Nephron (organoid): ENCODE results near the gene PLEKHH1.

Experiments
- H3K27ac Mint-ChIP-seq, 3 experiments: 2 replicates each; pipeline ENCODE4 v1.8.0; 2020; ENCODE audit warnings: mixed read lengths in 3 of 3, mild to moderate bottlenecking in 2 of 3, moderate library complexity in 1 of 3
- H3K27me3 Mint-ChIP-seq: 2 replicates; pipeline ENCODE4 v1.8.0; 2021; ENCODE audit warnings: low read depth, mild to moderate bottlenecking, moderate library complexity, mixed read lengths
- H3K36me3 Mint-ChIP-seq: 2 replicates; pipeline ENCODE4 v1.8.0; 2020; ENCODE audit warnings: low read depth, mixed read lengths
- H3K4me1 Mint-ChIP-seq: 2 replicates; pipeline ENCODE4 v1.8.0; 2020; ENCODE audit warnings: mixed read lengths
- H3K4me3 Mint-ChIP-seq, 3 experiments: 2 replicates each; pipeline ENCODE4 v1.8.0; 2020; ENCODE audit warnings: mild to moderate bottlenecking in 3 of 3, mixed read lengths in 3 of 3, moderate library complexity in 2 of 3
- H3K9me3 Mint-ChIP-seq: 2 replicates; pipeline ENCODE4 v1.8.0; 2020; ENCODE audit warnings: mixed read lengths
- TF ChIP-seq, protein P1 (sequence below), 3 experiments: fragments of 200-600 bp; sonication (generic); IDR thresholded peaks; one replicate each; pipeline ENCODE4 v1.5.0; 2021; ENCODE audit warnings: antibody characterized with exemption in 3 of 3; ENCODE audit not compliant: unreplicated experiment in 3 of 3

Gene PLEKHH1

DNA sequence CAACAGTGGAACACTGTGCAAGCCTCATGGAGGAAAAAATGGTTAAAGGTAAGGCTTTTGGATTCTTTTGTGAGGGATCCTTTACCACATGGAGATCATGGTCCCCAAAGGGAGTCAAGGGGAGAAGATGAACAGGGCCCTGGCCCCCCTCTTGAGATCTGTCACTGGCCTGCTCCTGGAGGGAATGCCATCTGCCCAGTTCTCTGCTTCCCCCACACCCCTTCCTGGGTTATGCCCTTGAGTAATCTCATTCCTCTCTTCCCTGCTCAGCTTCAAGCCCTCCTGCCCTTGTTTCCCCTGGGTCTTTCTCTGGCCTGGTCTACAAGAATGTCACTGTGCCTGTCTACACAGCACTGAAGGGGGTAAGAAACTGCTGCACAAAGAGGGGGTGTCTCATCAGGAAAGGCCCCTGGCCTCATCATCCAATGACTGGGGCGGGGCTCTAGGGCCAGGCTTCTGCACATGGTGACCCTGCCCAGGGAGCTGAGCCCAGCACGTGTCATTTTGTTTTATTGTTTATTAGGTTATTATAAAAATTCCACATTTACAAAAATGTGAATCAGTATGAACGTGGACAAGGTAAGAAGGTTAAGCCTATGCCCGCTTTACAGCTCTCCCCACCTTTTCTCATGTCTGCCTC lies 36.7 kb downstream of the PLEKHH1 start:
- Mint-ChIP-seq H3K4me1 (peaks cover 14% of the 10 kb centered on the region), H3K36me3 (peaks cover 8% of the 10 kb centered on the region), H3K4me3 (no peak overlapping the region), H3K27me3 (no peaks in the 10 kb centered on the region), H3K27ac (peak overlapping the region in 1 of 3 experiments; percentile 77), H3K9me3 (no peaks in the 10 kb centered on the region)
- TF ChIP-seq, protein P1, sequence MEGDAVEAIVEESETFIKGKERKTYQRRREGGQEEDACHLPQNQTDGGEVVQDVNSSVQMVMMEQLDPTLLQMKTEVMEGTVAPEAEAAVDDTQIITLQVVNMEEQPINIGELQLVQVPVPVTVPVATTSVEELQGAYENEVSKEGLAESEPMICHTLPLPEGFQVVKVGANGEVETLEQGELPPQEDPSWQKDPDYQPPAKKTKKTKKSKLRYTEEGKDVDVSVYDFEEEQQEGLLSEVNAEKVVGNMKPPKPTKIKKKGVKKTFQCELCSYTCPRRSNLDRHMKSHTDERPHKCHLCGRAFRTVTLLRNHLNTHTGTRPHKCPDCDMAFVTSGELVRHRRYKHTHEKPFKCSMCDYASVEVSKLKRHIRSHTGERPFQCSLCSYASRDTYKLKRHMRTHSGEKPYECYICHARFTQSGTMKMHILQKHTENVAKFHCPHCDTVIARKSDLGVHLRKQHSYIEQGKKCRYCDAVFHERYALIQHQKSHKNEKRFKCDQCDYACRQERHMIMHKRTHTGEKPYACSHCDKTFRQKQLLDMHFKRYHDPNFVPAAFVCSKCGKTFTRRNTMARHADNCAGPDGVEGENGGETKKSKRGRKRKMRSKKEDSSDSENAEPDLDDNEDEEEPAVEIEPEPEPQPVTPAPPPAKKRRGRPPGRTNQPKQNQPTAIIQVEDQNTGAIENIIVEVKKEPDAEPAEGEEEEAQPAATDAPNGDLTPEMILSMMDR (IDR thresholded peaks at IDR 0.05; ENCODE audit: unreplicated experiment in 3 of 3): no peak

DNA sequence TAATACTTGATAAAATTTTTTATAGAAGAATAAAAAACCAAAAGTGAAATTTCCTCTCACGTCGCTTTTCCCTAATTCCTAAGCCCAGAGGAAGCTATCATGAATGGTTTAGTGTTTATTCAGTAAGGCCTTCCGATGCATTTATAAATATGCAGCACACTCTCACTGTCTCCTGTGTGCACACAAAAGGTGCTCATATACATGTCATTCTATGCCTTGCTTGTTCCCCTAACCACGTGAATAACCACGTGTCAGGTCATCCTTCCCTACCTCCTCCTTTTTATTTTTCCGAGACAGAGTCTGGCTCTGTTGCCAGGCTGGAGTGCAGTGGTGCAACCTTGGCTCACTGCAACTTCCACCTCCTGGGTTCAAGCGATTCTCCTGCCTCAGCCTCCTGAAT lies 37.4 kb downstream of the PLEKHH1 start:
- H3K36me3 Mint-ChIP-seq: peaks cover 8% of the 10 kb centered on the region
- H3K4me3 Mint-ChIP-seq: no peak overlapping the region
- TF ChIP-seq, protein P1 (IDR thresholded peaks at IDR 0.05; ENCODE audit: unreplicated experiment in 3 of 3): no peak
- no peaks in the 10 kb centered on the region for H3K27me3 Mint-ChIP-seq
- H3K27ac Mint-ChIP-seq: no peak overlapping the region
- peaks cover 14% of the 10 kb centered on the region for H3K4me1 Mint-ChIP-seq
- H3K9me3 Mint-ChIP-seq: no peaks in the 10 kb centered on the region

DNA sequence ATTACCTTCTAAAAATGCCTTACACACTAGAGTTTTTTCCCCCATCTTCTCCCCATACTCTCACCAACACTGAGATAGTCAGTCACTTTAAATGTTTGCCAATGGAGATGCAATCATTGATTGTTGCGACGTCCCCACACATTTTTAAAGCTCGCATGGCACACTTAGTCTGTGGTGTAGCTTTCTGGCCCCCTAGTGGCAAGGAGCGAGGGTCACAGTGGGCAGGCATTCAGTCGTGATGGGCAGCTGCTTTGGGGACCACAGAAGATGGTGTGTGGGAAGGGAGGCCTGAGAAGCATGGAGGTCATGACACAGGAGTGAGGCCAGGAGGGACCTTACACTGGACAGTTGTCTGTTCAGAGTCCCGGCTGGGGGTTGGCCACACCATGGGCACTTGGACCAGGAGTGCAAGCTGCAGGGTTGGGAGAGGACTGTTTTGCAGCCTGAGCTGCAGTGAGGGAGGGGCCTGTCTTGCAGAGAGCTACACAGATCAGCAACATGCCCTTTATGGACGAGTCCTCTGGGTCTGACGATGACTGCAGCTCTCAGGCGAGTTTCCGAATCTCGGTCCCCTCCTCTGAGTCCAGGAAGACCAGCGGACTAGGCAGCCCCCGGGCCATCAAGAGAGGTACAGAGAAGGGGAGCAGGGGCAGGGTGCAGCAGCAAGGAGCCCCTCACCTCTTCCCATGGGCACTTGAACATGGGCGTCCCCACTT lies 38.3 kb downstream of the PLEKHH1 start:
- TF ChIP-seq, protein P1 (IDR thresholded peaks at IDR 0.05; ENCODE audit: unreplicated experiment in 3 of 3): peak; percentile 69 to 80 (median 73)
- Mint-ChIP-seq H3K36me3 (peaks cover 8% of the 10 kb centered on the region), H3K4me1 (peaks cover 13% of the 10 kb centered on the region), H3K4me3 (no peak overlapping the region), H3K9me3 (no peaks in the 10 kb centered on the region), H3K27me3 (no peaks in the 10 kb centered on the region), H3K27ac (peak overlapping the region in 1 of 3 experiments; percentile 52)

DNA sequence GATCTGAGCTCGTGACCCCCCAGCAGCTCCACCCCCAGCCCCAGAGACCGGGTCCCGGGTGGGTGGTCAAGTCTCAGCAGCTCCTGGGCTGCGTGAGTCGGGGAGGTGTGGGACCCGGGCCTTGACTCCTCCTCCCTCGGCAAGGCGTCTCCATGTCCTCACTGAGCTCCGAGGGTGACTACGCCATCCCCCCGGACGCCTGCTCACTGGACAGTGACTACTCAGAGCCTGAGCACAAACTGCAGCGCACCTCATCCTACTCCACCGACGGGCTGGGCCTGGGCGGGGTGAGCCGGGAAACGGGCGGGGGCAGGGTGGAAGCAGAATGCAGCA lies 38.9 kb downstream of the PLEKHH1 start:
- Mint-ChIP-seq H3K27me3 (no peaks in the 10 kb centered on the region), H3K9me3 (no peaks in the 10 kb centered on the region), H3K27ac (no peak overlapping the region), H3K4me1 (peaks cover 8% of the 10 kb centered on the region), H3K36me3 (peaks cover 7% of the 10 kb centered on the region), H3K4me3 (no peak overlapping the region)
- TF ChIP-seq, protein P1 (IDR thresholded peaks at IDR 0.05; ENCODE audit: unreplicated experiment in 3 of 3): no peak

DNA sequence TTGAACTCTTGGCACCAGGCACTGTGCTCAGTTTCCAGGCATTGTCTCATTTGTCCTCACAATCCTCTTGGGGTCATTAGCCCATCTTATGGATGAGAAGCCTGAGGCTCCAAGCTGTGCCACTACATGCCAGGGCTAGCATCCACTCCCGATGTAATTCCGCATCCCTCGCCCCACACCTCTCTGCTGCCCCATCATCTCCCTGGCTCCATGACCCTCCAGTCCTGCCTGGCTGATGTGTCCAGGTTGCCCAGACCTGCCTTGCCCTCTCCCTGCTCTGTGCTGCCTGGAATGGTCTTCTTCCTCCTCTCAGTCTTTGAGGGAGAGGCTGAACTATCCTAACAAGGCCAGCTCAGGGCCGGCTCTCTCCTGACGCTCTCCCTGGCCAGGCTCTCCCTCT lies 39.5 kb downstream of the PLEKHH1 start:
- Mint-ChIP-seq H3K4me1 (peaks cover 1% of the 10 kb centered on the region), H3K27me3 (no peaks in the 10 kb centered on the region)

More for the DNA sequence above, 39.5 kb downstream of the PLEKHH1 start:
- Mint-ChIP-seq H3K9me3 (no peaks in the 10 kb centered on the region), H3K27ac (no peak overlapping the region), H3K36me3 (peaks cover under 1% of the 10 kb centered on the region), H3K4me3 (no peak overlapping the region)
- TF ChIP-seq, protein P1 (IDR thresholded peaks at IDR 0.05; ENCODE audit: unreplicated experiment in 3 of 3): no peak
